G401.6 (cell line): Measurements from ENCODE around the gene TUBGCP2.
"Not testable (repeated sequence)": the region's sequence is repeated elsewhere in the genome, so short reads cannot be mapped to it uniquely, and the experiment has no call there.

Experiments used
- FAIRE-seq: peaks from 2 replicates; lab custom pipeline; 2012; peaks lifted over from hg19 to GRCh38; lab: Jason Lieb, UNC

TUBGCP2 gene

DNA sequence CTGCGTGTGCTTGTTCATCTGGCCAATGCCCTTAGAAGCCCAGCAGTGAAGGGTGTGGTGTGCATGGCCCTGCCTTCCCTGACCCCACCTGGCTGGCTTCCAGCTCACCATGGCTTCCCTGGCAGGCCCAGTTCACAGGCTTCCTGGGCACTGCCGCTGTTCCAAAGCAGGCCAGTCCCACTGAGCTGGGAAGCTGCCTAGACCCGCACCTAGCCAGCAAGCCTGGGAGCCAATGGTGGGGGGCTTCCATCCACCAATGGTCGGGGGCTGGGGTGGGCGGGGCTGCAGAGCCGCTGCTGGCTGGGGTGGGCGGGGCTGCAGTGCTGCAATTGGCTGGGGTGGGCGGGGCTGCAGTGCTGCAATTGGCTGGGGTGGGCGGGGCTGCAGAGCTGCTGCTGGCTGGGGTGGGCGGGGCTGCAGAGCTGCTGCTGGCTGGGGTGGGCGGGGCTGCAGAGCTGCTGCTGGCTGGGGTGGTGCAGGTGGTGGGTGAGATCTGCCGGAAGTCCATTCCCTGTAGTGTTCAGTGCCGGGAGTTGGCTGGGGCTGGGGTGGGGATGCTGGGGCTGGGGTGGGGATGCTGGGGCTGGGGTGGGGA is 15.6 kb upstream of the TUBGCP2 start:
- no peak for FAIRE-seq

DNA sequence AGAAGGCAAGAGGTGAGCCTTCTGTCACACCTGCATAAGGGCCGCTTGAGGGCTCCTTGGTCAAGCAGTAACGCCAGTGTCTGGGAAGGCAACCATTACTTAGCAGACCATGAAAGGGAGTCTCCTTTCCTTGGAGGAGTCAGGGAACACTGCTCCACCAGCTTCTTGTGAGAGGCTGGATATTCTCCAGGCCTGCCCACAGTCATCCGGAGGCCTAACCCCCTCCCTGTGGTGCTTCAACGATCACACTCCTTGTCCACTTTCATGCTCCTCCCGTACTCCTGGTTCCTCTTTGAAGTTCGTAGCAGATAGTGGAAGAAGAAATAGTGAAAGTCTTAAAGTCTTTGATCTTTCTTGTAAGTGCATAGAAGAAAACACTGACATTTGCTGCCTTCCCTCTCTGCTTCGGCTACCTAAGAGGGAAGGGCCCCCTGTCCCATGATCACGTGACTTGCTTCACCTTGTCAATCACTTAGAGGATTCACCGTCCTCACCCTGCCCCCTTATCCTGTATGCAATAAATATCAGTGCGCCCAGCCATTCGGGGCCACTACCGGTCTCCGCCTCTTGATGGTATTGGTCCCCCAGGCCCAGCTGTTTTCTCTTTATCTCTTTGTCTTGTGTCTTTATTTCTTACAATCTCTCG is 13.5 kb upstream of the TUBGCP2 start:
- not testable (repeated sequence) for FAIRE-seq

DNA sequence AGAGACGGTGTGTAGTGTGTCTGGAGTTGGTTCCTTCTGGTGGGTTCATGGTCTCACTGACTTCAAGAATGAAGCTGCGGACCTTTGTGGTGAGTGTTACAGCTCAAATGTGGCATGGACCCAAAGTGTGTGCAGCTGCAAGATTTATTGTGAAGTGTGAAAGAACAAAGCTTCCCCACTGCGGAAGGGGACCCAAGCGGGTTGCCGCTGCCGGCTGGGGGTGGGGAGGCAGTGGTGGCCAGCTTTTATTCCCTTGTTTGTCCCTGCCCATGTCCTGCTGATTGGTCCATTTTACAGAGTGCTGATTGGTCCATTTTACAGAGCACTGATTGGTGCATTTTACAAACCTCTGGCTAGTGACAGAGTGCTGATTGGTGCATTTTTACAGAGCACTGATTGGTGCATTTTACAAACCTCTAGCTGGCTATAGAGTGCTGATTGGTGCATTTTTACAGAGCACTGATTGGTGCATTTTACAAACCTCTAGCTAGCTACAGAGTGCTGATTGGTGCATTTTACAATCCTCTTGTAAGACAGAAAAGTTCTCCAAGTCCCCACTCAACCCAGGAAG is 12.3 kb upstream of the TUBGCP2 start:
- FAIRE-seq, result not testable (repeated sequence)

DNA sequence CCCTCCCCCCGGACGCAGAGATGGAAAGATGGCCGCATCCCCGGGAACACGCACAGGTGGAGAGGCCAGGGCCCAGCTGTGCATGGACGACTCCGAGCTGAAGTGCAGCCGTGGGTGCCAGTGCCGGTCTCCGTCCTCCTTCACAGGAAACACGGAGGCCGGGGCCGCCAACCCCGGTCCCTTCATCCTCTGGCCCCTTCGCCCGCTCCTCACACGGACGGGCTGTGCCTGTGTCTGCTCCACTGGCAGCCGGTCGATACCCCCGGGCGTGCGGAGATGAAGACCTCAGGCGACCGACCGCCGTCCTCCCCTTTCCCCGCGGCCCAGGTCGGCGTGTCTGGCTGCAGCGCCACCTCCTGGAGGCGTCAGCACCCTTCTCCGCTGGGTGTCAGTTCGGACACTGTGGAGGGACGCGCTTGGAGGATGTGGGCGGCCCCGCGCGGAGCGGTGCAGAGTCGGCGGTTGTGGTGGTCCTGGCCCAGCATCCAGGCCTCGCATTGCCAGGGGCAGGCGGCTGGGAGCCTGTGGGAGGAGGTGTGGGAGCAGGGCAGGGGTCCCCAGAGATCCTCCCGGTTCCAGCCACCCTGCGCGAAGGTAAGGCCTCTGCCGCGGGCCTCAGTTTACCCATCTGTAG is 9.9 kb upstream of the TUBGCP2 start:
- no peak for FAIRE-seq

DNA sequence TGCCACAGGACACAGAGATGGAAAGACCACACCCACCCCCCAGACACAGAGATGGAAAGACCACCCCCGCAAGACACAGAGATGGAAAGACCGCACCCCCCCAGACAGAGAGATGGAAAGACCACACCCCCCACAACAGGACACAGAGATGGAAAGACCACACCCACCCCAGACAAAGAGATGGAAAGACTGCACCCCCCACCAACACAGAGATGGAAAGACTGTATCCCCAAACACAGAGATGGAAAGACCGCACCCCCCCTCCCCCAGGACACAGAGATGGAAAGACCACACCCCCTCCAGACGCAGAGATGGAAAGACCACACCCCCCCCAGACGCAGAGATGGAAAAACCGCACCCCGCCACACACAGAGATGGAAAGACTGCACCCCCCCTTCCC is 8.1 kb upstream of the TUBGCP2 start:
- FAIRE-seq, result no peak

DNA sequence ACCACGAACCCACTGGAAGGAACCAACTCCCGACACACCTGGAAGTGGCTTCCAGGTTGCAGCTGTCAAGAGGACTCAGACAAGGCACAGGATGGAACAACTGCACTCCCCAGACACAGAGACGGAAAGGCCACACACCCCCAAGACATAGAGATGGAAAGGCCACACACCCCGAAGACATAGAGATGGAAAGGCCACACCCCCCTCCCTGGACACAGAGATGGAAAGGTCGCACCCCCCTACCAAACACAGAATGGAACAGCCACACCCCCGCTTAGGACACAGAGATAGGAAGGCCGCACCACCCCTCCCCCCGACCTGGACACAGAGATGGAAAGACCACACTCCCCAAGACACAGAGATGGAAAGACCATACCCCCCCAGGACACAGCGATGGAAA is 7.6 kb upstream of the TUBGCP2 start:
- FAIRE-seq, result no peak

DNA sequence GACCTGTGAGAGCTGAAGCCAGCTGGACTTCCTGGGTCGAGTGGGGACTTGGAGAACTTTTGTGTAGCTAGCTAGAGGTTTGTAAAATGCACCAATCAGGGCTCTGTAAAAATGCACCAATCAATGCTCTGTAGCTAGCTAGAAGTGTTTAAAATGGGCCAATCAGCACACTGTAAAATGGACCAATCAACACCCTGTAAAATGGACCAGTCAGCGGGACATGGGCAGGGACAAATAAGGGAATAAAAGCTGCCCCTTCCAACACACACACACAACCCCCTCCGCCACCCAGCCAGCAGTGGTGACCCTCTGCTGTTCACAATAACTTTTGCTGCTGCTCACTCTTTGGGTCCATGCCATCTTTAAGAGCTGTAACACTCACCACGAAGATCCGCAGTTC is 7.2 kb upstream of the TUBGCP2 start:
- FAIRE-seq, result no peak

DNA sequence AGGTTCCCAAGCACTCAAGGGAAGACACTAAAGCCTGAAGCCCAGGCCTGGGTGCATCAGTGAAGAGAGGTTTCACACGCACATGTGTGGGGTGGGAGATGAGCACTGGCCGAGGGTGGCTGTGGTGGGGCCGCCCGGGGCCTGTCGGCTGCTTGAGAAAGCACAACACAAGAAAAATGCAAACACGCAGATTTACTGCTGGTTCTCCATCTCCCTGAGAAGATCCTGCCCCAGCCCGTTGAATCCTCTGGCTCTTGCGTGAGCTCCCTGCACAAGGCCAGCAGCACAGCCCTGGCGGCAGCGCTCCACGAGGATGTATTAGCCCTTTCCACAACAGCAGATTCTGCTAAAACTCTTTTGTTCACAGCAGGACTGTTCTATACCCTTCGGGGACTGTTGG is 6.2 kb upstream of the TUBGCP2 start:
- FAIRE-seq, result no peak

DNA sequence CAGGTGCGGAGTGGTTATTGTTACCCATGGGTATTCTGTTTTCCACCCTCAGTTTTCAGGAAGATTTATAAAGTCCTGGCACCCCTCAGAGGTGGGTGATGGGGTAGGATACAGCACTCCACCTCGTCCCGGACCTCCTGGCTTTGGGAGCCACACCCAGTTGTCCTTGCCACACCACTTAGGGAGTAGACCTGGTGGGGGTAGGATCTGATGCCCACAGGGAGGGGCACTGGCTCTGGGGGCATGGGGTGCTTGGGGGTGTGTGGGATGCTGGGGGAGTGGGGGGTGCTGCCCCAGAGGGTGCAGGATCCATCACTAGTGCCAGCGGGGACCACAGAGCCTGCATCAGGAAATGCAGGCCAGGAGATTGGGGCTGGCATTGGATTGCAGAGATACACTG is 4.5 kb upstream of the TUBGCP2 start:
- FAIRE-seq, result no peak

DNA sequence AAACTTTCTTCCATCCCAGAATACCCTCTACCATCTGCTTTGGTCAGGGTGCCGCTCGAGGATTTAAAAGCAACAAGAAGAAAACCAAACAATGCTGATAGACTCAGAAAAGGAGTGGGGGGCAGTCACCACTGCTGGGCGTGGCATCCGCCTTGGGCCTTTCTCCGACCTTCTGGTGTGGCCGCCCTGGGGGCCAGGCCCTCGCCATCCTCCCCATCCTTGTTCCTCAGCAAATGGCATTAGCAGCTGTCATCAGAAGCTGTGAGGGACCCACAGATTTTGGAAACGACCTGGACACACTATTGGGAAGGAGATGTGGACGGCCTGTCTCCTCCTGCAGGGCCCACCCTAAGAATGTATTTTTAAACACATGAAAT is 4.1 kb upstream of the TUBGCP2 start:
- FAIRE-seq, result no peak

DNA sequence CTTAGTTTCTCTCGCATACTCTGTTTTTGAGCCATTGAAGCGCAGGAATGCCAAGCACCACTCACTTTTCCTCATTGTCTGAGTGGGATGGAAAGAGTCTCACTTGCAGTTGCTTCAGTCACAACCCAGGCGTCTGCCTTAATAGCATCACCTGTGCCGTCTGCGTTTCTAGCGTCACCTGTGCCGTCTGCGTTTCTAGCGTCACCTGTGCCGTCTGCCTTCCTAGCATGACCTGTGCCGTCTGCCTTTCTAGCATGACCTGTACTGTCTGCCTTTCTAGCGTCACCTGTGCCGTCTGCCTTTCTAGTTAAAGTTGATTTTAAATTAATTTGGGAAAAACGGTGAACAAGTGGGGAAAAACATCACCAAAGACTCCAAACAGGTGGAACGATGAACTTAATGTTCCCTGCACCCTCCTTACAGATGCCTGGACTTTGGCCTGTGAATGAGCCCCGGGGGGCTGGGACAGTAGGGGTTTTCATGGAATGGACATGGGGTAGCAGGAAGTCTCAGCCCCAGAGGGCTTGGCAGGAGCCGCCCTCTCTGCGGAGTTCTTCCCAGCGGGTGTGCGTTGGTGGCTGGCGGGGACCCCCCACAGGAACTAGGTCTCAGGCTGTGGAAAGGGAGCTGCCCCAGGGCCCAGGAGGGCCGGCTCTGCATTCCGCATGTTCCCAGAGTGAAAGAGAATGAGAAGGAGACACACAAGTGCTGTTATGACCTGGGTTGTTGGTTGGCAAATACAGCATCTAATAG is 3.5 kb upstream of the TUBGCP2 start:
- FAIRE-seq, result no peak

DNA sequence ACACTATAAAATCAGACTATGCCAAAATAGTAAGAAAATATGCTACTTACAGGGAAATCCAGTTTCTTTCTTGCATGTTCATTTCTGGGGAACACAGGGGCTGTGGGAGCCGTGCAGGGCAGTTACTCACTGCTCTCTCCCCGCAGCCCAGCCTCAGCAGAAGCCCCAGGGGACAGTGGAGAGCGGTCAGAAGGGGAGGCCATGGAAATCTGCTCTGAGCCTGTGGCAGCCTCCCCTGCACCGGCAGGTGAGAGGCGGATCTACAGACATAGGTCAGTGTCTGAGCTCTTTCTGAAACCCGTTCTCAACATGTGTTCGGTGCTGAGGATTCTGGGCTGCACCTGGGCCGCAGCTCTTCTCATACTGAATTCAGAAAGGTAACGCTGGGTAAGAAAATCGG is 2.9 kb upstream of the TUBGCP2 start:
- FAIRE-seq, result no peak

DNA sequence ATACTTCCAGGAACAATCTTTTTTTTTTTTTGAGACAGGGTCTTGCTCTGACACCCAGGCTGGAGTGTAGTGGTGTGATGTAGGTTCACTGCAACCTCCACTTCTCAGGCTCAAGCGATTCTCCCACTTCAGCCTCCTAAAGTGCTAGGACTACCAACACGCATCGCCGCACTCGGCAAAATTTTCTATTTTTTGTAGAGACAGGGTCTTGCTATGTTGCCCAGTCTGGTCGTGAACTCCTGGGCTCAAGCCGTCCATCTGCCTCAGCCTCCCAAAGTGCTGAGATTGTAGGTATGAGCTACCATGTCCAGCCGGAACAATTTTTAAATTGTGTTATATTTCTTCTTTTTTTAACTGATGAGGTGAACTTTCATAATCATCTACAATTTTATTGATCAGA is 2.1 kb upstream of the TUBGCP2 start:
- no peak for FAIRE-seq

DNA sequence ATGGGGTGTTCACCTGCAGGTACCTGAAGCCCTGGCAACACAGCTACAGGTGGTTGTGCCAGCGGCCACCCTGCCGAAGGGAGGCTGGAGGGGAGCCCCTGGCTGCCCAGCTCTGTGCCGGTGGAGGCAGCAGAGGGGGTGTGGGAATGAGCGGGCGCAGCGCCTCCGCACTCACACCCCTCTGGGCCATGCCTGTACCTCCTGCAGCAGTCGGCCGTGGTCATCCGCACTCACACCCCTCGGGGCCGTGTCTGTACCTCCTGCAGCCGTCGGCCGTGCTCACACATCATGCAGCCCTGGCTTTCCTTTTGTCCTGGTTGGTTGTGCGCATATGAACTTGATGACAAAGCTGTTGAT is 1.7 kb upstream of the TUBGCP2 start:
- FAIRE-seq, result no peak

DNA sequence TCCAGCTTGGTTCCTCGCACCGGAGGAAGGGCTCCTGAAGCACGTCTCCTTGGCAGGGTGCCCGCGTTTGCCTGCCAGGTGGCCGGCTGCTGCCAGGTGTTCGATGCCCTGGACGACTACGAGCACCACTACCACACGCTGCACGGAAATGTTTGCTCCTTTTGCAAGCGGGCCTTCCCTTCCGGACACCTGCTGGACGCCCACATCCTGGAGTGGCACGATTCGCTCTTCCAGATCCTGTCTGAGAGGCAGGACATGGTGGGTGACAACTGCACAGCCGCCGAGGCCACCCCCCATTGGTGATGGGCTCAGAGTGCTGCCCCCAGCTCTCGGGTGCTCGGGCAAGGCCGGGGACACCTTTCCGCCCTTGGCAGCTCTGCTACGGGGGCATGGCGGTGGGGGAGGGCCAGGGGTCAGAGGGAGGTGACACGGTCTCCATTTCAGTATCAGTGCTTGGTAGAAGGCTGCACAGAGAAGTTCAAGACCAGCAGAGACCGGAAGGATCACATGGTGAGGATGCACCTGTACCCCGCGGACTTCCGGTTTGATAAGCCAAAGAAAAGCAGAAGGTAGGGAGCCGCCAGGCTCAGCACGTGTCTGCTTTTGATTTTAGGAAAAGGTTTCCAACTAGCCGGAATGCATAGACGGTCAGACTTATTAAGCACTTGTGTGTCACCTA is 1.2 kb upstream of the TUBGCP2 start:
- no peak for FAIRE-seq

DNA sequence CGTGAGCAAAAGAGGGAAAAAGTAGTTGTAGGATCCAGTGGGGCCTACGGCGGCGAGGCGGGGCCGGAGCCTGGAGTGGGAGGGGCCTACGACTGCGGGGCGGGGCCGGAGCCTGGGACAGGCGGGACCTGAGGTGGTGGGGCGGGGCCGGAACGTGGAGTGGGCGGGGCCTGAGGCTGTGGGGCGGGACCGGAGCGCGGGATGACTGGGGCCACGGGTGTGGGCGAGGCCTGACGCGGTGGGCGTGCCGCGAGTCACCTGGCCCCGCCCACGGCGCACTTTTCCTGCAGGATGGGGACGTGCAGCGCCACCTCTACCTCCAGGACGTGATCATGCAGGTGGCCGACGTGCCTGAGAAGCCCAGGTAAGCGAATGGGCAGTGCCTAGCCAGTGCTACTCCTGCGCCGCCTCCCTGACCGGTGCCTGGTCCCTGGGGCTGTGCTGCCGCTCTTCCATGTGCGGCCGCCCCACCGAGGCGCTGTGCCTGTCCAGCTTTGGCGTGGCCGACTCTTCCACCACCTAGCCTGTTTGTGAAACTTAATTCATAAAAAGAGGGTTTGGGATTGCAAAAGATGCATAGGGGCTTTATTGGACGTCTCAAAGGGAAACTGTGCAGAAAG is 538 bp upstream of the TUBGCP2 start:
- no peak for FAIRE-seq

DNA sequence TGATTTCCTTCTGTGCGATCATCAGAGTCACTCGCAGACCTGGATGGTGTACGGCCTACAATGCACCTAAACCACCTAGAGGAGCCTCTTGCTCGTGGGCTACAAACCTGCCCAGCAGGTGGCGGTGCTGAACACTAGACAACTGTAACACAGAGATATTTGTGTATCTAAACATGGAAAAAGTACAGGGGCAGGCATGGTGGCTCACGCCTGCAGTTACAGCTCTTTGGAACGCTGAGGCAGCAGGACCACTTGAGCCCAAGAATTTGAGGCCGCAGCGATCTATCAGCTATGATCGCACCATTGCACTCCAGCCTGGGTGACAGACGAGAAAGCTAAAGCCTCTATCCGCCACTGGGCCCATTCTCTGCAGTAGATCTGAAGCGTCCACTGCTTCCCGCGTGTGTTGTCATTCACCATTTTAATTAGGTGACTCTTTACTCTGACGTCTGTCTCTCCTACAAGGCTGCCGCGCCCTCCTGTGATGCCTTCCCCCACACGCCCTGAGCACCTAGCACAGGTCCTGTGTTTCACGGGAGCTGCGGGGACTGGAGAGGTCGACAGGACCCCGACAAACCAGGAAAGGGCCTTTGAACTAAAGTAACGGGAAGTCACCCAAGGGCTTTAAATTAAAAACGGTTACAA is 774 bp downstream of the TUBGCP2 start:
- peak; percentile 42 for FAIRE-seq

DNA sequence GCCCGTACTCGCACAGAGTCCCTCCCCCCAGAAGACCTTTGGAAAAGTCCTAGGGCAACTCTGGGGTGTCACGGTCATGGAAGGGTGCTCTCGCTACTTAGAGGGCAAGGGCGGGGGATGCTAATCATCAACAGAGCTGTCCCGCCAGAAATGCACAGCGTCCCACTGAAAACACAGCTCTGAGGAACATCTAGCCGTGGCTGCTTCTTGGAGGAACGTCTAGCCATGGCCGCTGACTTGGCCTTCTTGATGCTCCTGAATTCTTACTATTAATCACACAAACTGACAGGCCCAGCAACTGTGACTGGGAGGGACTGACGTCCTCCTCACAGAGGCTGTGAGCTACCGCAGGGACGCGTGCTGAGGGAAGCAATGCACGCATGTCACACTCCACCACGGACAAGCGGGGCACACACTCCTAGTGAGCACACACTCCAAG is 1.7 kb downstream of the TUBGCP2 start:
- no peak for FAIRE-seq

DNA sequence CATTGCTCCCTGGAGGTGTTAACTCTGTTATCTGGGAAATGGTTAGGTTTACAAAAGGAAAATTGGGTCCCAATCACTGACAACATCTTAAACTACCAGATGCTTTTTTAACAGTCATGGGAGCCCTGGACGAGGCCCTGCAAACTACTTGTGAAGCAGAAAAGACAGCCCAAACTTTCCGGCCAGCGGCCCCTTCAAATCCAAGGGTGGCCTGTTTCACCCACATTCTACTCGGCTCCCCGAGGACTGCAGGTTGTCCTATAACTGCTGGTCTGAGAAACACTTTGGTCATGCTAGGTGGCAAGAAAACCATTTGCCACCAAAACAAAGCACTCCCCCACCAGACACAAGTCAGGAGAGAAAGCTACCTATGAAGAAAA is 2.6 kb downstream of the TUBGCP2 start:
- FAIRE-seq, result no peak

DNA sequence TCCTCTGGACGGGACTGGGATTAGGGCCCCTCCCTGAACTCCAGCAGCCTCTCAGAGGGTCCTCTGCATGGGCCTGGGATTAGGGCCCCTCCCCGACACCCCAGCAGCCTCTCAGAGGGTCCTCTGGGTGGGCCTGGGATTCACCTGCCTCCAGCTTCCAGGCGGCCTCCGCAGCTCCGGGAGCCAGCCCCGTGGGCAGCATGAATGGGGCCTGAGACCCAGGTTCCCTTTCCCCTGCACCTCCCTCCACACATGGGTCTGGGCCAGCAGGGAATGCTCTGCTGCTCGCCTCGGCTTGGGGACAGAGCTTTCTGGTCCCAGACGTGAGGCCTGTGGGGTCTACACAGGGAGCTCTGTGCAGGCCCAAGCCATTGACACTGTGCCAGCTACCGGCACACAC is 5.5 kb downstream of the TUBGCP2 start:
- FAIRE-seq, result no peak

DNA sequence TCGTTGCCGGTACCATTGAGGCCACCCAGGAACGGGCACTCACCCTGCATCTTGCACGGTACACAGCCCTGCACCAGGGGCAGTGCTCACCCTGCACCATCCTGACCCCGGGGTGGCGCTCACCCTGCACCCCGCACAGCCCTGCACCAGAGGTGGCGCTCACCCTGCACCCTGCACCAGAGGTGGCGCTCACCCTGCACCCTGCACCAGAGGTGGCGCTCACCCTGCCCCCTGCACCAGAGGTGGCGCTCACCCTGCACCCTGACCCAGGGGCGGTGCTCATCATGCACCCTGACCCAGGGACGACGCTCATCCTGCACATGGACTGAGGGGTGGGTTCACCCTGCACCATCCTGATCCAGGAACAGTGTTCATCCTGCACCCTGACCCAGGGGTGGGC is 6.4 kb downstream of the TUBGCP2 start:
- no peak for FAIRE-seq

DNA sequence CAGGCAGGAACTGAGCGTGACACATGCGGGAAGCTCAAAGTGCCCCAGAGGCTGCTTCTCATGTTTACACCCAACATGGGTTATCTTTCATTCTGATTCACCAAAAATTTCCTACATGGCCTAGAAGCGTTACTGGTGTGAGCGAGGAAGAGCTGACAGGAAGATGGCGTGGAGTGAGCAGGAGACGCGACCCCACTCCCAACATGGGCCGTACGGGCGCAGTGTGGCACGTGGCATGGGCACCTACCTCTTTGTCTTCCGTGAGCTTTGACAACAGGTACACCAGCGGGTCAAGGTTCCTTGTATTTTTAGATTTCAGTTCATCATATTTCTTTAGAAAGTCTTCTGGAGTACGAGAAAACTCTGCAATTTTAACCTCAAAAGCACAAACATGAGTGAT is 8.9 kb downstream of the TUBGCP2 start:
- no peak for FAIRE-seq
